ENCODE results near the gene LRRC39. TPM values are rescaled to one million over a fixed set of nuclear protein-coding genes. Genes with fewer than 3 reads are reported as not detected.

The LRRC39 gene
- total RNA-seq, 4 donors from 2014 or later, result 0.45 to 3.7 (median 0.73) TPM

DNA sequence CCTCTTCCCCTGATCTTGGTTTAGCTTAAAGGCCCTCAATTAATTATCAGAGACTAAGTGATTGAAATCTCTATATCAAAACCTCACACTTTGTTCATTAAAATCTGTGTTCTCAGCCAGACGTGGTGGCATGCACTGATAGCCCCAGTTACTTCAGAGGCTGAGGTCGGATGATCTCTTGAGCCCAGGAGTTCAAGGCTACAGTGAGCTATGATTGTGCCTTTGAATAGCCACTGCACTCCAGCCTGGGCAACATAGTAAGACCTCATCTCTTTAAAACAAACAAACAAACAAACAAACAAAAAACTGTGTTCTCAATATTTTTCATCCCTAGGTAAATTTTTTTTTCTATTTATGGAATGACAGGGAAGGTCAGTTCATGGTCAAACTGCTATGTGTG is 26.4 kb downstream of the LRRC39 start:
- H3K36me3 ChIP-seq, result peaks cover 32% of the 10 kb centered on the region
- H3K4me3 ChIP-seq, result no peak overlapping the region
- H3K9me3 ChIP-seq, result no peaks in the 10 kb centered on the region
- no peak overlapping the region for H3K27ac ChIP-seq
- H3K27me3 ChIP-seq, result no peaks in the 10 kb centered on the region
- no peaks in the 10 kb centered on the region for H3K4me1 ChIP-seq
- 66% methylated on average over 2 of the region's 2 CpGs for WGBS
- DNase-seq (ENCODE audit: low spot score in 2 of 2), result no peak
- TF ChIP-seq POLR2A (IDR thresholded peaks at IDR 0.05) (no peak), POLR2AphosphoS5 (IDR thresholded peaks at IDR 0.05) (no peak), EP300 (IDR thresholded peaks at IDR 0.05) (no peak)
- TF ChIP-seq, protein P1, sequence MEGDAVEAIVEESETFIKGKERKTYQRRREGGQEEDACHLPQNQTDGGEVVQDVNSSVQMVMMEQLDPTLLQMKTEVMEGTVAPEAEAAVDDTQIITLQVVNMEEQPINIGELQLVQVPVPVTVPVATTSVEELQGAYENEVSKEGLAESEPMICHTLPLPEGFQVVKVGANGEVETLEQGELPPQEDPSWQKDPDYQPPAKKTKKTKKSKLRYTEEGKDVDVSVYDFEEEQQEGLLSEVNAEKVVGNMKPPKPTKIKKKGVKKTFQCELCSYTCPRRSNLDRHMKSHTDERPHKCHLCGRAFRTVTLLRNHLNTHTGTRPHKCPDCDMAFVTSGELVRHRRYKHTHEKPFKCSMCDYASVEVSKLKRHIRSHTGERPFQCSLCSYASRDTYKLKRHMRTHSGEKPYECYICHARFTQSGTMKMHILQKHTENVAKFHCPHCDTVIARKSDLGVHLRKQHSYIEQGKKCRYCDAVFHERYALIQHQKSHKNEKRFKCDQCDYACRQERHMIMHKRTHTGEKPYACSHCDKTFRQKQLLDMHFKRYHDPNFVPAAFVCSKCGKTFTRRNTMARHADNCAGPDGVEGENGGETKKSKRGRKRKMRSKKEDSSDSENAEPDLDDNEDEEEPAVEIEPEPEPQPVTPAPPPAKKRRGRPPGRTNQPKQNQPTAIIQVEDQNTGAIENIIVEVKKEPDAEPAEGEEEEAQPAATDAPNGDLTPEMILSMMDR (IDR thresholded peaks at IDR 0.05), result no peak

DNA sequence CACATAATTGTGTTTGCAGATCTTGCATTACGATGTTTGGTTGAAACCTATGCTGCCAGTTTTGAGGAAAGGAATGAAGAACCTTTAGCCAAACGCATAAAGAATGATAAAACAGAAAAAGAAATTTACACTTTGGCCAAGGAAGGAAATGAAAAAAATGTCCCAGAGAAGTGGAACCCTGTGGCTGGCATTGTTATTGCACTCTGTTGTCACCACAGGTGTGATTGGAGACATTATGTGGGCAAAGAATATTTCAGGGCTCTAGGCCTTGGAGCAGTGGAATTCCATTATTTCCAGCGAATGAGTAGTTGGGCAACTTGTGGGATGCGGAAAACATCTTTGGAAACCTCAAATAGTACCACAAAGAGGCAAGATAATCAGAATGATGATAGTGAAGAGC is 30.2 kb downstream of the LRRC39 start:
- WGBS, result 86% methylated on average over 4 of the region's 4 CpGs
- Histone ChIP-seq H3K4me3 (no peak overlapping the region), H3K36me3 (peaks cover 70% of the 10 kb centered on the region), H3K4me1 (no peaks in the 10 kb centered on the region), H3K27me3 (no peaks in the 10 kb centered on the region), H3K27ac (no peak overlapping the region), H3K9me3 (no peaks in the 10 kb centered on the region)
- no peak for DNase-seq (ENCODE audit: low spot score in 2 of 2)
- TF ChIP-seq POLR2AphosphoS5 (IDR thresholded peaks at IDR 0.05), result no peak
- TF ChIP-seq EP300 (IDR thresholded peaks at IDR 0.05), result no peak
- TF ChIP-seq, protein P1 (IDR thresholded peaks at IDR 0.05), result no peak
- no peak for TF ChIP-seq POLR2A (IDR thresholded peaks at IDR 0.05)

DNA sequence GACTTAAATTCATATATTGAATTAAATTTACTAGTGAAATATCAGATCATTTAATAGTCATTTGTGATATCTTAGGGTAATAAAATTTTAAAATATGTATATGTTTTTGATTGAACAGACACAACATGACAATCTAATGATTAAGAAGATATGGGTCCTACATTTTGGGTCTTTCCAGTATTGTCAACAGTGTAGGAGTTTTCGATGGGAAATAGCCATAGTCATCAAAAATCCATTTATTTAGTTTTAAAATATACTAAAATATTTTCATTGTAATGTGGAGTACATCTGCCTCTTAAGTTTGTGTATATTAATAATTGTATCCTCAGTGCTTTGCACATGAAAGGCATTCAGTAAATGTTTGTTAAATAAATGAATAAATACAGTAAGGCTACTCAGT is 31.1 kb downstream of the LRRC39 start:
- 98% methylated on average over 1 of the region's 1 CpG for WGBS
- TF ChIP-seq, protein P1 (IDR thresholded peaks at IDR 0.05), result no peak
- TF ChIP-seq POLR2A (IDR thresholded peaks at IDR 0.05) (no peak), EP300 (IDR thresholded peaks at IDR 0.05) (no peak), POLR2AphosphoS5 (IDR thresholded peaks at IDR 0.05) (no peak)
- peaks cover 78% of the 10 kb centered on the region for H3K36me3 ChIP-seq
- H3K9me3 ChIP-seq, result no peaks in the 10 kb centered on the region
- no peak overlapping the region for H3K4me3 ChIP-seq
- H3K27me3 ChIP-seq, result no peaks in the 10 kb centered on the region
- H3K4me1 ChIP-seq, result no peaks in the 10 kb centered on the region
- DNase-seq (ENCODE audit: low spot score in 2 of 2), result no peak
- H3K27ac ChIP-seq, result no peak overlapping the region

DNA sequence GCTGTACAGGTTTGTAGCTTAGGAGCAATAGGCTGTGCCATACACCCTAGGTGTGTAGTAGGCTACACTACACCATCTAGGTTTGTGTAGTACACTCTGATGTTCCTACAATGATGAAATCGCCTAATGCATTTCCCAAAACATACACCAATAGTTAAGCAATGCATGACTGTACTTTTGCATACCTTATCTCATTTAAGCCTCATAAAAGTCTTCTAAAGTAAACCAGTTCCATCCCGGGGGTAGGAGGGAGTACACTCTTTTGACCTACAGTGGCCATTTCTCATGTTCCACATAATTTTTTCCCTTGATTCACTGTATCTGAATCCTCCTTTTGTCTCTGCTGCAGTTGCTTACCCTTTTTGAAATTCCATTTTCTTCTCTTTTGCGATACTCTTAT is 32.9 kb downstream of the LRRC39 start:
- peaks cover 92% of the 10 kb centered on the region for H3K36me3 ChIP-seq
- no peak overlapping the region for H3K4me3 ChIP-seq
- H3K4me1 ChIP-seq, result no peaks in the 10 kb centered on the region
- H3K27ac ChIP-seq, result no peak overlapping the region
- DNase-seq (ENCODE audit: low spot score in 2 of 2), result no peak
- 93% methylated on average over 3 of the region's 3 CpGs for WGBS
- H3K9me3 ChIP-seq, result no peaks in the 10 kb centered on the region
- TF ChIP-seq POLR2AphosphoS5 (IDR thresholded peaks at IDR 0.05), result no peak
- no peak for TF ChIP-seq EP300 (IDR thresholded peaks at IDR 0.05)
- TF ChIP-seq POLR2A (IDR thresholded peaks at IDR 0.05), result no peak
- TF ChIP-seq, protein P1 (IDR thresholded peaks at IDR 0.05), result no peak
- no peaks in the 10 kb centered on the region for H3K27me3 ChIP-seq

DNA sequence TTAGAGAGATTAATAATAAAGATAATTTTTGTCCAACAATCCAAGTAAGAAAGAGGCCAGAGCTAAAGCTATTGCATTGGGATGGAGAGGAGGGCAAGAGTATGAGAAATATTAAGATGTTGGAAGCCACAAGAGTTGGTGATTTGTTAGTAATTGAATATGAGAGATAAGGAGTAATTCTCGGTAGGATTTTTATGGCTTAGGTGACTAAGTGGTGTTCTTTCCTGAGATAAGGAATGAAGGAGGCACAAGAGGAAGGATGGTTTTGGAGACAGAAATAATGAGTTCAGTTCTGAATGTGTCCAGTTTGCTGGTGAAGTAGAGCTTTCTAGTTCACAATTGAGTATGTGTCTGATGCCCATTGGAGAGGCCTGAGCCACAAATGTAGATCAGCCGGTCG is 35.7 kb downstream of the LRRC39 start:
- WGBS, result 88% methylated on average over 3 of the region's 3 CpGs
- Histone ChIP-seq H3K4me3 (no peak overlapping the region), H3K4me1 (no peaks in the 10 kb centered on the region), H3K27me3 (no peaks in the 10 kb centered on the region), H3K36me3 (peaks cover 99% of the 10 kb centered on the region), H3K9me3 (no peaks in the 10 kb centered on the region), H3K27ac (no peak overlapping the region)
- no peak for DNase-seq (ENCODE audit: low spot score in 2 of 2)
- TF ChIP-seq, protein P1 (IDR thresholded peaks at IDR 0.05), result no peak
- TF ChIP-seq POLR2AphosphoS5 (IDR thresholded peaks at IDR 0.05), result no peak
- TF ChIP-seq POLR2A (IDR thresholded peaks at IDR 0.05), result no peak
- TF ChIP-seq EP300 (IDR thresholded peaks at IDR 0.05), result no peak

Data from suprapubic skin (tissue), 4 donors.